SK-N-SH (cell line): ENCODE results near the gene DDX51. TPM values are rescaled to one million over a fixed set of nuclear protein-coding genes. Genes with fewer than 3 reads are reported as not detected.

Experiments
- CTCF ChIA-PET: fragments of 300-600, 350-600 bp; formaldehyde crosslinking; extraction: SDS; loops from one replicate; lab custom pipeline; 2021; lab: Yijun Ruan, JAX
- POLR2A ChIA-PET: fragments of 350-600 bp; sonication (Branson Sonifier 250); formaldehyde crosslinking; extraction: SDS; loops from one replicate; lab custom pipeline; 2020; ENCODE audit warnings: antibody characterized with exemption, inconsistent platforms; lab: Yijun Ruan, JAX
- DNase-seq: peaks from one replicate; pipeline ENCODE4 v3.0.0; 2012
- H2AFZ ChIP-seq: fragments of 200-600 bp; sonication (generic); 2 replicates; pipeline ENCODE4 v1.8.1; 2016; ENCODE audit warnings: antibody characterized with exemption, mild to moderate bottlenecking, low read depth
- H3F3A ChIP-seq: fragments of 200-600 bp; sonication (generic); replicated peaks from 2 replicates; pipeline ENCODE3; 2016; ENCODE audit warnings: antibody characterized with exemption, mild to moderate bottlenecking; ENCODE audit not compliant: insufficient read depth
- H3K27ac ChIP-seq, 2 experiments: fragments of 200-500 bp in 1 of 2; fragments of 200-600 bp in 1 of 2; sonication (Bioruptor generic) in 1 of 2; sonication (generic), shearing (Covaris generic) in 1 of 2; 2 replicates each; pipeline versions ENCODE4 v1.5.1 to v1.6.1; 2014 to 2016; ENCODE audit warnings: low read depth in 2 of 2, inconsistent platforms in 1 of 2, low read length in 1 of 2, mild to moderate bottlenecking in 1 of 2, mixed read lengths in 1 of 2
- H3K27me3 ChIP-seq: fragments of 200-600 bp; sonication (generic), shearing (Covaris generic); 2 replicates; pipeline ENCODE4 v1.6.1; 2016; ENCODE audit warnings: mixed run types; ENCODE audit not compliant: insufficient read depth
- H3K36me3 ChIP-seq, 2 experiments: fragments of 200-500 bp in 1 of 2; fragments of 200-600 bp in 1 of 2; sonication (Bioruptor generic) in 1 of 2; sonication (generic) in 1 of 2; replicated peaks in 1 of 2; 2 replicates each; pipeline versions ENCODE3 to v1.5.1; 2014 to 2016; ENCODE audit warnings: low read length in 1 of 2, mild to moderate bottlenecking in 1 of 2; ENCODE audit not compliant: insufficient read depth in 2 of 2, control insufficient read depth in 1 of 2
- H3K4me1 ChIP-seq, 2 experiments: fragments of 200-500 bp in 1 of 2; fragments of 200-600 bp in 1 of 2; sonication (Bioruptor generic) in 1 of 2; sonication (generic), shearing (Covaris generic) in 1 of 2; 2 replicates each; pipeline versions ENCODE4 v1.5.1 to v1.6.1; 2014 to 2016; ENCODE audit warnings: low read depth in 1 of 2, low read length in 1 of 2, mixed run types in 1 of 2; ENCODE audit not compliant: insufficient read depth in 2 of 2, control insufficient read depth in 1 of 2
- H3K4me2 ChIP-seq: fragments of 200-600 bp; sonication (generic), shearing (Covaris generic); 2 replicates; pipeline ENCODE4 v1.6.1; 2017; ENCODE audit warnings: mixed run types
- H3K4me3 ChIP-seq, 2 experiments: fragments of 200-500 bp in 1 of 2; fragments of 200-600 bp in 1 of 2; sonication (Bioruptor generic) in 1 of 2; sonication (generic), shearing (Covaris generic) in 1 of 2; 2 replicates each; pipeline versions ENCODE4 v1.5.1 to v1.8.1; 2014 to 2016; ENCODE audit warnings: low read depth in 2 of 2, inconsistent platforms in 1 of 2, low read length in 1 of 2, mild to moderate bottlenecking in 1 of 2, mixed read lengths in 1 of 2, moderate library complexity in 1 of 2
- H3K79me2 ChIP-seq: fragments of 200-600 bp; sonication (generic); 2 replicates; pipeline ENCODE4 v1.8.1; 2017; ENCODE audit warnings: mild to moderate bottlenecking; ENCODE audit not compliant: insufficient read depth
- H3K9ac ChIP-seq: fragments of 200-600 bp; sonication (generic); 2 replicates; pipeline ENCODE4 v1.6.1; 2017; ENCODE audit warnings: mixed run types
- H3K9me2 ChIP-seq: fragments of 200-600 bp; sonication (generic); 2 replicates; pipeline ENCODE4 v1.6.1; 2017; ENCODE audit warnings: mixed run types
- H3K9me3 ChIP-seq: fragments of 200-600 bp; sonication (generic); 2 replicates; pipeline ENCODE4 v1.6.1; 2017; ENCODE audit warnings: mixed run types, mild to moderate bottlenecking, moderate library complexity
- H4K20me1 ChIP-seq: fragments of 200-600 bp; sonication (generic); 2 replicates; pipeline ENCODE4 v1.6.1; 2017; ENCODE audit warnings: mild to moderate bottlenecking, mixed run types; ENCODE audit not compliant: insufficient read depth
- EP300 ChIP-seq, 2 experiments: IDR thresholded peaks; 2 replicates each; pipeline versions ENCODE4 v1.4.0 to v1.6.1; 2012; ENCODE audit warnings: borderline replicate concordance in 1 of 2, low read depth in 1 of 2, low read length in 1 of 2
- EZH2phosphoT487 ChIP-seq: fragments of 200-600 bp; sonication (generic); IDR thresholded peaks from 2 replicates; pipeline ENCODE4 v1.6.1; 2017; ENCODE audit warnings: low read depth, mixed run types, mild to moderate bottlenecking, antibody characterized with exemption, moderate library complexity, borderline replicate concordance
- FOXJ3 ChIP-seq: sonication (generic); formaldehyde crosslinking; IDR thresholded peaks from 2 replicates; pipeline ENCODE4 v1.5.1; 2020; ENCODE audit warnings: mild to moderate bottlenecking, missing genetic modification reagents
- JUND ChIP-seq: IDR thresholded peaks from 2 replicates; pipeline ENCODE4 v1.4.0; 2012
- MEF2A ChIP-seq: IDR thresholded peaks from 2 replicates; pipeline ENCODE4 v1.4.0; 2012; ENCODE audit warnings: low read depth, borderline replicate concordance
- NFIC ChIP-seq: IDR thresholded peaks from 2 replicates; pipeline ENCODE4 v1.4.0; 2012; ENCODE audit warnings: borderline replicate concordance
- PBX3 ChIP-seq: IDR thresholded peaks from 2 replicates; pipeline ENCODE4; 2012
- POLR2AphosphoS5 ChIP-seq: IDR thresholded peaks from 2 replicates; pipeline ENCODE4 v1.6.1; 2012; ENCODE audit warnings: low read depth, low read length
- RCOR1 ChIP-seq: fragments of 150-350 bp; IDR thresholded peaks from 2 replicates; pipeline ENCODE4 v1.6.1; 2017; ENCODE audit warnings: antibody characterized with exemption, low read length
- REST ChIP-seq: IDR thresholded peaks from 2 replicates; pipeline ENCODE4 v1.6.1; 2012; ENCODE audit warnings: mild to moderate bottlenecking, low read depth, low read length, moderate library complexity
- RFX5 ChIP-seq: IDR thresholded peaks from 2 replicates; pipeline ENCODE4 v1.6.1; 2012; ENCODE audit warnings: mild to moderate bottlenecking, improper control_type of control experiment, low read length
- TAF1 ChIP-seq: IDR thresholded peaks from 2 replicates; pipeline ENCODE4 v1.6.1; 2012; ENCODE audit warnings: low read depth, mild to moderate bottlenecking, low read length, moderate library complexity, borderline replicate concordance
- TCF12 ChIP-seq: IDR thresholded peaks from 2 replicates; pipeline ENCODE4 v1.4.0; 2012
- TEAD4 ChIP-seq: IDR thresholded peaks from 2 replicates; pipeline ENCODE4 v1.4.0; 2012; ENCODE audit warnings: mild to moderate bottlenecking, borderline replicate concordance; ENCODE audit not compliant: insufficient read depth
- USF1 ChIP-seq: IDR thresholded peaks from 2 replicates; pipeline ENCODE4 v1.4.0; 2012; ENCODE audit warnings: low read depth, borderline replicate concordance
- USF2 ChIP-seq: fragments of 150-350 bp; IDR thresholded peaks from 2 replicates; pipeline ENCODE4 v1.6.1; 2017; ENCODE audit warnings: antibody characterized with exemption, low read length, low read depth, borderline replicate concordance
- YY1 ChIP-seq: IDR thresholded peaks from 2 replicates; pipeline ENCODE4 v1.4.0; 2012; ENCODE audit warnings: low read depth, mild to moderate bottlenecking
- WGBS: methylation state at CpG from one replicate; pipeline ENCODE4 v1.1.6; 2017; ENCODE audit warnings: low lambda C conversion rate; 5-methylcytosine and 5-hydroxymethylcytosine counted together
- polyA plus RNA-seq, 3 experiments: library from polyadenylated mRNA; depleted of rRNA; stranded (reverse); fragments of >200 nt; gene quantifications; 2 replicates each; pipeline ENCODE4 v1.2.3, GENCODE V29; 2012

Gene DDX51
- polyA plus RNA-seq, 1 of the 3 experiments (the other 2 are of a cell fraction), result 17.3 TPM

GRCh38 chr12:132114667-132115066, 29.5 kb downstream of the DDX51 start:
- POLR2A ChIA-PET, result no interaction called here
- no peak for TF ChIP-seq PBX3
- no peak for TF ChIP-seq USF2
- no peak for TF ChIP-seq EP300 (IDR thresholded peaks at IDR 0.05; ENCODE audit: borderline replicate concordance in 1 of 2, low read depth in 1 of 2, low read length in 1 of 2)
- TF ChIP-seq MEF2A, result no peak
- no peak for TF ChIP-seq YY1
- no peak for TF ChIP-seq FOXJ3
- no peak for TF ChIP-seq RFX5
- TF ChIP-seq RCOR1, result no peak
- TF ChIP-seq NFIC, result no peak
- TF ChIP-seq USF1, result no peak
- no peak for TF ChIP-seq TAF1
- TF ChIP-seq EZH2phosphoT487, result no peak
- TF ChIP-seq, all 33 proteins: peak for 0
- H3K4me3 ChIP-seq, result no peak overlapping the region
- H3K9ac ChIP-seq, result no peak overlapping the region
- CTCF ChIA-PET, result interaction anchor here (2.6 kb wide), 1 partner anchor 300 kb away, joined by 11 read pairs; no protein-coding TSS in a partner anchor
- no peaks in the 10 kb centered on the region for H3K9me3 ChIP-seq
- peaks cover 20 to 54% of the 10 kb centered on the region in 2 experiments for H3K36me3 ChIP-seq
- no peak overlapping the region for H2AFZ ChIP-seq
- 96% methylated on average over 6 of the region's 6 CpGs for WGBS
- no peak for DNase-seq
- H3K27me3 ChIP-seq, result no peaks in the 10 kb centered on the region
- no peak overlapping the region for H3K4me2 ChIP-seq
- H4K20me1 ChIP-seq, result no peaks in the 10 kb centered on the region
- no peaks in the 10 kb centered on the region for H3K9me2 ChIP-seq
- no peaks in the 10 kb centered on the region for H3K79me2 ChIP-seq
- no peaks in the 10 kb centered on the region for H3F3A ChIP-seq
- no peak overlapping the region for H3K27ac ChIP-seq
- H3K4me1 ChIP-seq, result no peaks in the 10 kb centered on the region

GRCh38 chr12:132111654-132112304, 32.3 kb downstream of the DDX51 start:
- DNase-seq, result no peak
- H3K27ac ChIP-seq, result no peak overlapping the region
- H3K36me3 ChIP-seq, result peaks cover 28 to 52% of the 10 kb centered on the region in 2 experiments
- no peak overlapping the region for H3K9ac ChIP-seq
- no peak overlapping the region for H3K4me3 ChIP-seq
- no peaks in the 10 kb centered on the region for H4K20me1 ChIP-seq
- H3K79me2 ChIP-seq, result no peaks in the 10 kb centered on the region; the same call in 1 of the 2 replicates
- no peak overlapping the region for H2AFZ ChIP-seq
- H3K27me3 ChIP-seq, result no peaks in the 10 kb centered on the region
- no peaks in the 10 kb centered on the region for H3K9me2 ChIP-seq
- POLR2A ChIA-PET, result no interaction called here
- no peak overlapping the region for H3K4me2 ChIP-seq
- no peaks in the 10 kb centered on the region for H3K9me3 ChIP-seq
- no peak for TF ChIP-seq POLR2AphosphoS5
- no peak for TF ChIP-seq JUND
- TF ChIP-seq REST, result no peak
- TF ChIP-seq RFX5, result no peak
- TF ChIP-seq RCOR1, result no peak
- TF ChIP-seq USF1, result no peak
- no peak for TF ChIP-seq EP300 (IDR thresholded peaks at IDR 0.05; ENCODE audit: borderline replicate concordance in 1 of 2, low read depth in 1 of 2, low read length in 1 of 2)
- TF ChIP-seq PBX3, result no peak
- no peak for TF ChIP-seq FOXJ3
- TF ChIP-seq TCF12, result no peak
- TF ChIP-seq TEAD4, result no peak
- H3K4me1 ChIP-seq, result no peaks in the 10 kb centered on the region; a peak in 1 of 4 replicates
- CTCF ChIA-PET, result no interaction called here
- WGBS, result 92% methylated on average over 15 of the region's 19 CpGs
- no peaks in the 10 kb centered on the region for H3F3A ChIP-seq
